AG09309 (cell line): ENCODE measurements around the gene ADGRV1.
"Not testable (repeated sequence)": the region's sequence is repeated elsewhere in the genome, so short reads cannot be mapped to it uniquely, and the experiment has no call there.

Experiments used
- DNase-seq: peaks from one replicate; pipeline ENCODE4 v3.0.0-alpha.2; 2010; ENCODE audit warnings: low read depth
- H3K4me3 ChIP-seq: 2 replicates; pipeline ENCODE4 v1.5.1; 2011; ENCODE audit warnings: mild to moderate bottlenecking, low read depth, low read length, moderate library complexity; ENCODE audit not compliant: control insufficient read depth
- CTCF ChIP-seq: IDR thresholded peaks from 2 replicates; pipeline ENCODE4 v1.5.1; 2011; ENCODE audit warnings: mild to moderate bottlenecking, low read depth, low read length, inconsistent platforms; ENCODE audit not compliant: insufficient read depth, control insufficient read depth; ENCODE audit errors: missing control alignments

Gene ADGRV1

GRCh38 chr5:91052977-91053740 is 494.6 kb downstream of the ADGRV1 start:
- no peak for DNase-seq
- no peak for TF ChIP-seq CTCF
- H3K4me3 ChIP-seq, result no peak overlapping the region

- no peak overlapping the region for H3K4me3 ChIP-seq
- DNase-seq, result no peak
- TF ChIP-seq CTCF, result no peak
Measured at GRCh38 chr5:91053741-91054025, 495.1 kb downstream of the ADGRV1 start.

- DNase-seq, result no peak
- TF ChIP-seq CTCF, result no peak
- H3K4me3 ChIP-seq, result no peak overlapping the region
Measured at GRCh38 chr5:91058155-91058554, 499.6 kb downstream of the ADGRV1 start.

GRCh38 chr5:91058575-91058974 is 500.0 kb downstream of the ADGRV1 start:
- no peak for TF ChIP-seq CTCF
- no peak for DNase-seq

GRCh38 chr5:91059409-91059808 is 500.8 kb downstream of the ADGRV1 start:
- no peak overlapping the region for H3K4me3 ChIP-seq
- no peak for DNase-seq
- TF ChIP-seq CTCF, result no peak

More at GRCh38 chr5:91058575-91058974, 500.0 kb downstream of the ADGRV1 start:
- no peak overlapping the region for H3K4me3 ChIP-seq

- H3K4me3 ChIP-seq, result no peak overlapping the region
- TF ChIP-seq CTCF, result no peak
- DNase-seq, result no peak
Measured at GRCh38 chr5:91061094-91061493, 502.5 kb downstream of the ADGRV1 start.

- DNase-seq, result no peak
Measured at GRCh38 chr5:91061946-91062562, 503.5 kb downstream of the ADGRV1 start.

GRCh38 chr5:91063098-91063690 is 504.6 kb downstream of the ADGRV1 start:
- not testable (repeated sequence) for H3K4me3 ChIP-seq
- DNase-seq, result peak; percentile 39

More at GRCh38 chr5:91061946-91062562, 503.5 kb downstream of the ADGRV1 start:
- no peak for TF ChIP-seq CTCF
- no peak overlapping the region for H3K4me3 ChIP-seq
